K562 (cell line): ENCODE data around the gene MTMR10. TPM values are rescaled to one million over a fixed set of nuclear protein-coding genes. Genes with fewer than 3 reads are reported as not detected.

Source experiments
- ATAC-seq: fragments of 200-7000 bp; cut with Tn5 transposase; 3 replicates; pipeline ENCODE4 v1.9.1; 2020; ENCODE audit warnings: moderate library complexity
- BruUV-seq: library from RNA; stranded (reverse); fragments of 400-500 nt; replicated peaks from 2 replicates; lab custom pipeline; 2021; lab: Mats Ljungman, UMichigan
- CTCF ChIA-PET: fragments of 300-600 bp; formaldehyde crosslinking; extraction: SDS; loops from one replicate; lab custom pipeline; 2021; ENCODE audit warnings: low intra/inter-chr PET ratio; lab: Yijun Ruan, JAX
- POLR2A ChIA-PET: fragments of 300-600, 350-650 bp; sonication (Branson Sonifier 250); formaldehyde crosslinking; extraction: SDS; loops from one replicate; lab custom pipeline; 2021; ENCODE audit warnings: antibody characterized with exemption, inconsistent platforms; lab: Yijun Ruan, JAX
- DNase-seq, 4 experiments: peaks; one replicate each; pipeline versions ENCODE4 v3.0.0 to v3.0.0-alpha.2; 2011 to 2018; ENCODE audit warnings: low spot score in 3 of 4, mixed read lengths in 3 of 4; ENCODE audit errors: extremely low read depth in 1 of 4
- FAIRE-seq: peaks from 2 replicates; lab custom pipeline; 2011; peaks lifted over from hg19 to GRCh38; lab: Jason Lieb, UNC
- H2AFZ ChIP-seq: 2 replicates; pipeline ENCODE4 v1.6.0; 2011; ENCODE audit warnings: low read depth, low read length, control low read depth, inconsistent platforms
- H3K27ac ChIP-seq: fragments of 200-600 bp; 3 replicates; pipeline ENCODE4 v1.8.0; 2011; ENCODE audit warnings: low read depth, mild to moderate bottlenecking, control low read depth, inconsistent platforms, low read length, moderate library complexity, mixed read lengths; ENCODE audit errors: extremely low read depth
- H3K27me3 ChIP-seq, 2 experiments: fragments of 300-600 bp in 1 of 2; 2 replicates in 1 of 2; 3 replicates in 1 of 2; pipeline versions ENCODE4 v1.6.0 to v1.8.0; 2011; ENCODE audit warnings: inconsistent platforms in 2 of 2, low read length in 2 of 2, mild to moderate bottlenecking in 1 of 2, mixed read lengths in 1 of 2, moderate library complexity in 1 of 2; ENCODE audit not compliant: control insufficient read depth in 2 of 2, insufficient read depth in 2 of 2
- H3K36me3 ChIP-seq: fragments of 300-600 bp; 3 replicates; pipeline ENCODE4 v1.8.0; 2011; ENCODE audit warnings: mild to moderate bottlenecking, low read length, inconsistent platforms; ENCODE audit not compliant: control insufficient read depth, insufficient read depth
- H3K4me1 ChIP-seq, 2 experiments: fragments of 200-600 bp in 1 of 2; replicated peaks in 1 of 2; 2 replicates in 1 of 2; 3 replicates in 1 of 2; pipeline versions ENCODE4 v1.5.1 to v1.8.0; 2011; ENCODE audit warnings: inconsistent platforms in 2 of 2, low read length in 2 of 2, mild to moderate bottlenecking in 1 of 2, mixed read lengths in 1 of 2, moderate library complexity in 1 of 2; ENCODE audit not compliant: control insufficient read depth in 2 of 2, insufficient read depth in 2 of 2
- H3K4me2 ChIP-seq: 2 replicates; pipeline ENCODE4 v1.6.1; 2011; ENCODE audit warnings: low read length, control low read depth, inconsistent platforms, mixed read lengths; ENCODE audit not compliant: insufficient read depth
- H3K4me3 ChIP-seq: fragments of 200-600 bp; sonication (generic), shearing (Covaris generic); 2 replicates; pipeline ENCODE4 v1.5.1; 2016; ENCODE audit warnings: control low read depth, inconsistent platforms
- H3K79me2 ChIP-seq: fragments of 200-600 bp; 3 replicates; pipeline ENCODE4 v1.8.0; 2011; ENCODE audit warnings: low read length, inconsistent platforms; ENCODE audit not compliant: control insufficient read depth, insufficient read depth
- H3K9ac ChIP-seq, 2 experiments: 2 replicates each; pipeline versions ENCODE4 v1.6.0 to v1.6.1; 2011; ENCODE audit warnings: low read depth in 2 of 2, low read length in 2 of 2, control low read depth in 1 of 2, inconsistent platforms in 1 of 2, mild to moderate bottlenecking in 1 of 2, mixed read lengths in 1 of 2; ENCODE audit not compliant: insufficient read depth in 1 of 2
- H3K9me1 ChIP-seq: one replicate; pipeline ENCODE4 v1.6.0; 2011; ENCODE audit warnings: inconsistent platforms, mild to moderate bottlenecking, low read length, moderate library complexity; ENCODE audit not compliant: control insufficient read depth, insufficient read depth
- H3K9me3 ChIP-seq: replicated peaks from 2 replicates; pipeline ENCODE4 v1.5.1; 2011; ENCODE audit warnings: low read depth, low read length, inconsistent platforms; ENCODE audit not compliant: control insufficient read depth, insufficient read depth
- H4K20me1 ChIP-seq: replicated peaks from 2 replicates; pipeline ENCODE4 v1.6.1; 2011; ENCODE audit warnings: low read length, inconsistent platforms, mixed read lengths; ENCODE audit not compliant: control insufficient read depth, insufficient read depth
- GABPA ChIP-seq: fragments of 200-800 bp; sonication (Bioruptor generic); conservative IDR thresholded peaks from 2 replicates; pipeline ENCODE4 v1.6.1; 2016; ENCODE audit warnings: low read depth, missing genetic modification characterization, missing compliant biosample characterization
- NFE2L1 ChIP-seq: fragments of 450-650 bp; IDR thresholded peaks from 2 replicates; pipeline ENCODE4 v1.6.1; 2016; ENCODE audit warnings: missing genetic modification characterization, low read depth, mild to moderate bottlenecking, missing compliant biosample characterization, moderate library complexity, borderline replicate concordance
- TEAD1 ChIP-seq, 2 experiments: fragments of 450-650 bp in 1 of 2; sonication (generic) in 1 of 2; formaldehyde crosslinking; IDR thresholded peaks; 2 replicates each; pipeline versions ENCODE4 v1.4.0 to v1.8.0; 2020 to 2022; ENCODE audit warnings: mild to moderate bottlenecking in 2 of 2, missing genetic modification reagents in 1 of 2
- TEAD4 ChIP-seq, 2 experiments: sonication (generic) in 1 of 2; formaldehyde crosslinking in 1 of 2; IDR thresholded peaks; 2 replicates each; pipeline versions ENCODE4 v1.6.1 to v1.8.0; 2012 to 2022; ENCODE audit warnings: borderline replicate concordance in 1 of 2, inconsistent platforms in 1 of 2, low read length in 1 of 2, mild to moderate bottlenecking in 1 of 2, missing genetic modification reagents in 1 of 2
- ZNF140 ChIP-seq: fragments of 250-450 bp; sonication (Bioruptor Pico); IDR thresholded peaks from 2 replicates; pipeline ENCODE4 v1.8.0; 2021; ENCODE audit warnings: moderate library complexity, mild to moderate bottlenecking, inconsistent platforms
- ZNF224 ChIP-seq: sonication (generic); formaldehyde crosslinking; IDR thresholded peaks from 2 replicates; pipeline ENCODE4 v1.8.0; 2022; ENCODE audit warnings: mild to moderate bottlenecking, missing genetic modification reagents
- ZNF778 ChIP-seq: fragments of 450-650 bp; formaldehyde crosslinking; IDR thresholded peaks from 2 replicates; pipeline ENCODE4 v1.4.0; 2020; ENCODE audit warnings: mild to moderate bottlenecking, moderate library complexity
- WGBS: fragments of 100-300 bp; shearing (Covaris generic); methylation state at CpG from one replicate; pipeline ENCODE4 v1.1.6; 2016; ENCODE audit warnings: low coverage, mixed read lengths; ENCODE audit not compliant: insufficient coverage; ENCODE audit errors: missing lambda C conversion rate; 5-methylcytosine and 5-hydroxymethylcytosine counted together
- in situ Hi-C: fragments of 300-500 bp; cut with MboI; formaldehyde crosslinking; loops from 4 replicates; pipeline ENCODE4 v1.15.0; 2018; ENCODE audit warnings: inconsistent platforms, mixed read lengths
- intact Hi-C: fragments of 100-400 bp; cut with micrococcal nuclease; formaldehyde crosslinking; loops from 2 replicates; pipeline ENCODE4 v1.14.2; 2022
- polyA plus RNA-seq, 8 experiments: library from polyadenylated mRNA; depleted of rRNA in 4 of 8; stranded (reverse) in 5 of 8; unstranded in 3 of 8; fragments of >200 nt; fragmentation: Nextera tagmentation in 2 of 8; fragmentation: Illumina TruSeq in 1 of 8; extraction: Ambion mirVana in 2 of 8; extraction: Trizol in 1 of 8; gene quantifications; 2 replicates each; pipeline versions ENCODE4 v1.2.1 to v1.2.3, GENCODE V29; 2011 to 2014; ENCODE audit warnings: inconsistent platforms in 1 of 8, missing spikeins in 1 of 8
- total RNA-seq, 7 experiments: library from RNA; depleted of rRNA in 6 of 7; stranded (reverse); fragments of >200 nt in 6 of 7; fragmentation: Illumina TruSeq in 2 of 7; extraction: Trizol in 2 of 7; gene quantifications; 2 replicates each; pipeline versions ENCODE4 v1.2.1 to v1.2.3, GENCODE V29; 2011 to 2021; ENCODE audit warnings: low replicate concordance in 1 of 7
- TF ChIP-seq, protein P1 (sequence below): fragments of 250-450 bp; sonication (Bioruptor Pico); IDR thresholded peaks from 2 replicates; pipeline ENCODE4 v1.5.0; 2021; ENCODE audit warnings: mild to moderate bottlenecking, borderline replicate concordance

Gene MTMR10
- total and polyA plus RNA-seq, 9 of the 15 experiments (the other 6 are each of a cell fraction or from before 2014, with no cell fraction given) = 1.6 to 6.8 (median 4.8) TPM

DNA sequence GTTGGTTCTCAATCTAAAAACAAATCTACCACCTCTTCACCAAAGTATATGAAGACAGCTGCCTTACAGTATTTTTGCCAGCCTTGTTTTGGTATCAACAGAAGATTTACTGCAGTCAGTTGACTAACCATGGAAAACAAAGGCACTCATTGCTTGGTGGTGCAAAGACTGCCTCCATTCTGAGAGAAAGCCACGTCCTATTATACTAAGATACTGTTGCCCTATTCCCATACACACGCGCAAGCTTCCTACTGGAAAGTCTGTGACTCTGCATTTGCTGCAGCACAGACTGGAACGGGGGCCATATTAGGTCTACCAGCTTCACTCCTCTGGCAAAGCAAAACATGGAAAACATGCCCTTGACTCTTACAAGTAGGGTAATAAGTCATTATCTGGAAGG lies 18.0 kb downstream of the MTMR10 start (continued):
- no peak for TF ChIP-seq ZNF778
- TF ChIP-seq GABPA (tag) = no peak
- TF ChIP-seq TEAD1 (CRISPR knock-in tag; IDR thresholded peaks at IDR 0.05) = no peak
- TF ChIP-seq ZNF224 (CRISPR knock-in tag) = no peak
- TF ChIP-seq, protein P1, sequence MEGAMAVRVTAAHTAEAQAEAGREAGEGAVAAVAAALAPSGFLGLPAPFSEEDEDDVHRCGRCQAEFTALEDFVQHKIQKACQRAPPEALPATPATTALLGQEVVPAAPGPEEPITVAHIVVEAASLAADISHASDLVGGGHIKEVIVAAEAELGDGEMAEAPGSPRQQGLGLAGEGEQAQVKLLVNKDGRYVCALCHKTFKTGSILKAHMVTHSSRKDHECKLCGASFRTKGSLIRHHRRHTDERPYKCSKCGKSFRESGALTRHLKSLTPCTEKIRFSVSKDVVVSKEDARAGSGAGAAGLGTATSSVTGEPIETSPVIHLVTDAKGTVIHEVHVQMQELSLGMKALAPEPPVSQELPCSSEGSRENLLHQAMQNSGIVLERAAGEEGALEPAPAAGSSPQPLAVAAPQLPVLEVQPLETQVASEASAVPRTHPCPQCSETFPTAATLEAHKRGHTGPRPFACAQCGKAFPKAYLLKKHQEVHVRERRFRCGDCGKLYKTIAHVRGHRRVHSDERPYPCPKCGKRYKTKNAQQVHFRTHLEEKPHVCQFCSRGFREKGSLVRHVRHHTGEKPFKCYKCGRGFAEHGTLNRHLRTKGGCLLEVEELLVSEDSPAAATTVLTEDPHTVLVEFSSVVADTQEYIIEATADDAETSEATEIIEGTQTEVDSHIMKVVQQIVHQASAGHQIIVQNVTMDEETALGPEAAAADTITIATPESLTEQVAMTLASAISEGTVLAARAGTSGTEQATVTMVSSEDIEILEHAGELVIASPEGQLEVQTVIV (CRISPR knock-in tag) = no peak

DNA sequence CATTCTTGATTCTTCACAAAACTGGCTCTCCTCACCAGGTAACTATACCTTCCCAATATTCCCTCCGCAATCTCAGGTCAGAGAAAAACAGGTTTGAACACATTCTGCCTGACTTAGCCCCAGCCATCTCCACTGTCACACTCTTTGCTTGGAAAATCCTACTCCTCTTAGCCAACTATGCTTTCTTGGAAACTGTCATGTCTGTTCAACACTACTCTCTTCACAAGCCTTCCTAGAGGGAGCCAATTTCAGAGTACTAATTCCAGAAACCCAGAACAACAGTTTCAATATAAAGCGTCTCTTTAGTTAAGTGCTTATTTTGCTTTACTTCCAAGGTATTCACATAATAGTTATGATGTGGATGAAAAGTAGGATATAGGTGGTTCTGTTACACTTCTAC lies 21.7 kb downstream of the MTMR10 start:
- H3K36me3 ChIP-seq = peaks cover 10% of the 10 kb centered on the region
- ATAC-seq = no peak
- CTCF ChIA-PET = no interaction called here
- no peak overlapping the region for H3K4me3 ChIP-seq
- WGBS = 100% methylated on average over 2 of the region's 2 CpGs
- no peak for DNase-seq
- H3K27me3 ChIP-seq = no peaks in the 10 kb centered on the region
- no peak for FAIRE-seq
- H3K79me2 ChIP-seq = no peaks in the 10 kb centered on the region
- no peak overlapping the region for H3K27ac ChIP-seq
- no peaks in the 10 kb centered on the region for H3K4me1 ChIP-seq
- no peak overlapping the region for H2AFZ ChIP-seq
- H3K9ac ChIP-seq = no peak overlapping the region
- no peak for TF ChIP-seq TEAD4 (IDR thresholded peaks at IDR 0.05; ENCODE audit: low read length)
- TF ChIP-seq TEAD4 (CRISPR knock-in tag; IDR thresholded peaks at IDR 0.05; ENCODE audit: borderline replicate concordance) = no peak
- no peak for TF ChIP-seq NFE2L1 (tag)
- no peak for TF ChIP-seq ZNF140 (CRISPR knock-in tag)
- in situ Hi-C loops (no loop called here), intact Hi-C loops (no loop called here)
- H3K4me2 ChIP-seq = no peak overlapping the region
- POLR2A ChIA-PET = interaction anchor here (0.6 to 2.6 kb wide), 2 partner anchors 8 to 19 kb away, joined by 3 to 9 read pairs; no protein-coding TSS in a partner anchor
- H3K9me1 ChIP-seq = no peaks in the 10 kb centered on the region
- no peaks in the 10 kb centered on the region for H4K20me1 ChIP-seq
- H3K9me3 ChIP-seq = no peaks in the 10 kb centered on the region
- no TSS peak for BruUV-seq
